Measurements from ENCODE around the gene BAZ1A. TPM values are rescaled to one million over a fixed set of nuclear protein-coding genes. Genes with fewer than 3 reads are reported as not detected.
"Not testable (repeated sequence)": the region's sequence is repeated elsewhere in the genome, so short reads cannot be mapped to it uniquely, and the experiment has no call there.

The BAZ1A gene
- total RNA-seq, 1 donor from 2014 or later: 11.2 TPM

- Histone ChIP-seq H3K4me3 (no peak overlapping the region), H3K9me3 (no peaks in the 10 kb centered on the region), H3K4me1 (no peaks in the 10 kb centered on the region), H3K36me3 (peaks cover 4 to 13% of the 10 kb centered on the region in 2 donors), H3K27me3 (no peaks in the 10 kb centered on the region), H3K27ac (no peak overlapping the region)
- DNase-seq (ENCODE audit: low spot score in 2 of 2): no peak
- no peak for TF ChIP-seq CTCF (IDR thresholded peaks at IDR 0.05)
- intact Hi-C loops (cut with DNase I): no loop called here
Observed at GRCh38 chr14:34824256-34824655, 50.9 kb downstream of the BAZ1A start.

GRCh38 chr14:34817768-34818167, 57.4 kb downstream of the BAZ1A start:
- peaks cover 0 to 13% of the 10 kb centered on the region in 2 donors for H3K36me3 ChIP-seq
- DNase-seq (ENCODE audit: low spot score in 2 of 2): no peak
- no peak overlapping the region for H3K4me3 ChIP-seq
- no peak overlapping the region for H3K27ac ChIP-seq
- H3K4me1 ChIP-seq: no peaks in the 10 kb centered on the region
- intact Hi-C loops (cut with DNase I): no loop called here
- no peaks in the 10 kb centered on the region for H3K27me3 ChIP-seq
- no peaks in the 10 kb centered on the region for H3K9me3 ChIP-seq
- TF ChIP-seq CTCF (IDR thresholded peaks at IDR 0.05): no peak

GRCh38 chr14:34810028-34810427, 65.1 kb downstream of the BAZ1A start:
- H3K4me3 ChIP-seq: no peak overlapping the region
- H3K36me3 ChIP-seq: peaks cover under 1 to 3% of the 10 kb centered on the region in 2 donors
- H3K4me1 ChIP-seq: no peaks in the 10 kb centered on the region
- H3K9me3 ChIP-seq: no peaks in the 10 kb centered on the region
- H3K27ac ChIP-seq: no peak overlapping the region
- intact Hi-C loops (cut with DNase I): no loop called here
- DNase-seq (ENCODE audit: low spot score in 2 of 2): no peak
- TF ChIP-seq CTCF (IDR thresholded peaks at IDR 0.05): no peak
- H3K27me3 ChIP-seq: no peaks in the 10 kb centered on the region

- TF ChIP-seq CTCF (IDR thresholded peaks at IDR 0.05): no peak
- Histone ChIP-seq H3K9me3 (no peaks in the 10 kb centered on the region), H3K4me1 (no peaks in the 10 kb centered on the region), H3K36me3 (peaks cover 14 to 22% of the 10 kb centered on the region in 2 donors), H3K4me3 (no peak overlapping the region), H3K27me3 (no peaks in the 10 kb centered on the region), H3K27ac (no peak overlapping the region)
- DNase-seq (ENCODE audit: low spot score in 2 of 2): no peak
- intact Hi-C loops (cut with DNase I): no loop called here
Observed at GRCh38 chr14:34806257-34806656, 68.9 kb downstream of the BAZ1A start.

GRCh38 chr14:34804933-34805332, 70.2 kb downstream of the BAZ1A start:
- Histone ChIP-seq H3K36me3 (peaks cover 16 to 36% of the 10 kb centered on the region in 2 donors), H3K4me3 (no peak overlapping the region), H3K27ac (no peak overlapping the region), H3K4me1 (no peaks in the 10 kb centered on the region), H3K27me3 (no peaks in the 10 kb centered on the region), H3K9me3 (no peaks in the 10 kb centered on the region)
- no peak for TF ChIP-seq CTCF (IDR thresholded peaks at IDR 0.05)
- intact Hi-C loops (cut with DNase I): no loop called here
- DNase-seq (ENCODE audit: low spot score in 2 of 2): no peak

- intact Hi-C loops (cut with DNase I); H3K9me3 ChIP-seq; H3K27ac ChIP-seq; DNase-seq (ENCODE audit: low spot score in 2 of 2); H3K4me1 ChIP-seq; H3K27me3 ChIP-seq; H3K4me3 ChIP-seq: not testable (repeated sequence)
- H3K36me3 ChIP-seq: peaks cover 20 to 55% of the 10 kb centered on the region in 2 donors
Observed at GRCh38 chr14:34798861-34799260, 76.3 kb downstream of the BAZ1A start.
